T-helper 22 cell (primary cell): ENCODE results near the gene BPIFB3.

Experiments used
- DNase-seq: peaks from one replicate; pipeline ENCODE4 v3.0.0-alpha.2; 2020; ENCODE audit warnings: low read depth

The BPIFB3 gene

DNA sequence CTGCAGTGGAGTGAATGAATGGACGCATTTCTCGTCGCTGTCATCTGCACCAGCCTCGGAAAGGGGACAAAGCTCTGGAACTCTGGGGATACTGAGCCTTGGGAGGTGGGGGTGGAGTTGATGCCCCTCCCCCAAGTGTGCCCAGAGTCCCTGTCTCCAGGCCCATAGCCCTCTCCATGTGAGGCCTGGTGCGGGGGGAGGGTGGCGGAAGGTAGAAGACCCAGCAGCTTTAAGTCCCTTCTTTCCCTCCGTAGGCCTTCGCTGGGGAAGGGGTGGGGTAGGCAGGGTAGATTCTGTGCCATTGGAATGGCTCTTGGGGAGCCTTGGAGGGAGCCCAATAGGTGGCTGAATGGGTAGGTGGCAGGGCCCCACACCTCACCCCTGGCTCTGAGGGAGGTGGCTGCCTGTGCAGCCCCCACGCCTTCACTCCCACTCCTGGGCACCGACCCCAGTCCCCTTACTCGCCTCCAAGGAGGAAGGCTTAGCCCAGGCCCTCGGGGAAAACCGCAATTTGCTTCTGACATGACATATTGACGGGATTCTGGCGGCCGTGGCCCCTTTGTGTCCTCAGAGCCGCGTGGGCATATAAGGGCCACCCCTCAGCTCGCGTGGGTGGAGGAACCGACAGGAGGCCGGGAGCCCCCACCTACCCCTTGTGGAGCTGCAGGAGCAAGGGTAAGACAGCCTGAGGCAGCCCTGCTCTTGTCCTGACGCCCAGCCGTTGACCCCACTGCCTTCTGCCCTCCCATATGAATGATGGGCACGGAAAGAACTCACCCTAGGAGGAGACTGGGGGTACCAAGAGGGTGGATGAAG lies at the start of gene BPIFB3:
TSS of gene BPIFB3 (plus strand) at position 613 of the 816 bp plus-strand sequence. CDS start 1,533 bp downstream, outside the sequence.
- no peak for DNase-seq

GRCh38 chr20:33004141-33004751 lies 49.5 kb upstream of the BPIFB3 start, which contains the start of gene SUN5:
TSS of gene SUN5 (minus strand) at chr20:33004433. CDS start at chr20:33004340, 93 bp downstream.
- DNase-seq, result no peak

GRCh38 chr20:33005132-33005566 lies 48.6 kb upstream of the BPIFB3 start:
- no peak for DNase-seq

DNA sequence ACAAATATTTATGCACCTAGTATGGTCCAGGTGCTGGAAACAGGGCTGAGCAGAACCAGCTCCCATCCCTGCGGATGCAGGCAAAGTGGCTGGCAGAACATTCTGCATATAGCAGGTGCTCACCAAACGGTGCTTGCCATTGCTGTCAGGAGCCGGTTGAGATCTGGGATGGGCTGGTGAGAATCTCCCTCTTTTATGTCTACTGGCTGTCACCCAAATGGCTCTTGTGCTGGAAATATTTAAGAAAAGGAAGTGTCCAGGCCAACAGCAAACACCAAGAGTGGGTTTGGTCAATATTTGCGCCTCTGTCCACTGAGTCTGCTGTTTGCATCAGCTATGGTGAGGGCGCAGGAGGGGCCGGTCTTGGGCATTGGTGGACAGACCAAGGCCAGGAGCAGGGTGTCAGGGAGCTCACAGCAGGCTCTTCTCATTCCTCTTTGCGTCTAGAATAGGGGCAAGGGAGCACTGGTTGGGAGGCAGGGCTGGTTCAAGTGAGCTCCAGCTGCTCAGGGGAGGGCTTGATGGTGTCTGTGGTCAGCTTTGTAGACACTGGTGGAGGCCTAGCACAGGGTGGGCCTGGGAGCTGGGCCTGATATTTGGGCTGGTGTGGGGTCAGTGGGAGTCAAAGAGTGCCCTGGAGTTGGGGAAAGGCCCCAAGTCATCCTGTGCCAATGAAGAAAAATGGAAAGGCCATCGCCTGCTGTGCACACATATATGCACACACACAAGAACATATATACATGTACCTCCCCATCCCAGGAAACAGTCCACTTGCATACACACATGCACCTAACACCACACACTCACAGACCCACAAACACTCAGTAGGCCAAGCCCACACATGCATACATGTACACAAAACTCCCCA lies 47.6 kb upstream of the BPIFB3 start:
- DNase-seq, result no peak

DNA sequence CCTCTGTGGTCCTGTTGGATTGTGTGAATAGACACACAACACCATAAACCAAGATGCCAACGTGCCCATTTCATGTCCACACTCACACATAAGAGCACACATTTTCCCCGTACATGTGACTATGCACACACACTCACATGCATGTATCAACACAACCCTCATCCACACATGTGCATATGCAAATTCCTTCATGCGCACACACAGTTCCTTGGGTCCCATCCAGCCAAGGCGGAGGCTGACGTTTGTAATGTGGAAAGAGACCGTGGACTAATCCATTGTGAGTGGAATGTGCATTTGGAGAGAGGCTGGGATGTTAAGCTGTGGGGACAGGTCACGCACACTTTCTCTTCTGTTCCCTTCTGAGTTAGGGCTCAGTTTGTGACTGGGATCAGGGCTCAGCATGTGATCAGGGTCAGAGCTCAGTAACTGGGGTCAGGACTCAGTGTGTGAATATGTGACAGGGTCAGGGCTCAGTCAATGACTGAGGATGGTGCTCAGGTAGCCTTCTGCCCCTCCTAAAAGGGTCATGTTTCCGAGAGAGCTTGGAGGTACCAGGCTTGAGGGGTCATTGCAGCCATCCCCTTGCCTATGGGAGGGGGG lies 46.8 kb upstream of the BPIFB3 start:
- DNase-seq, result no peak

DNA sequence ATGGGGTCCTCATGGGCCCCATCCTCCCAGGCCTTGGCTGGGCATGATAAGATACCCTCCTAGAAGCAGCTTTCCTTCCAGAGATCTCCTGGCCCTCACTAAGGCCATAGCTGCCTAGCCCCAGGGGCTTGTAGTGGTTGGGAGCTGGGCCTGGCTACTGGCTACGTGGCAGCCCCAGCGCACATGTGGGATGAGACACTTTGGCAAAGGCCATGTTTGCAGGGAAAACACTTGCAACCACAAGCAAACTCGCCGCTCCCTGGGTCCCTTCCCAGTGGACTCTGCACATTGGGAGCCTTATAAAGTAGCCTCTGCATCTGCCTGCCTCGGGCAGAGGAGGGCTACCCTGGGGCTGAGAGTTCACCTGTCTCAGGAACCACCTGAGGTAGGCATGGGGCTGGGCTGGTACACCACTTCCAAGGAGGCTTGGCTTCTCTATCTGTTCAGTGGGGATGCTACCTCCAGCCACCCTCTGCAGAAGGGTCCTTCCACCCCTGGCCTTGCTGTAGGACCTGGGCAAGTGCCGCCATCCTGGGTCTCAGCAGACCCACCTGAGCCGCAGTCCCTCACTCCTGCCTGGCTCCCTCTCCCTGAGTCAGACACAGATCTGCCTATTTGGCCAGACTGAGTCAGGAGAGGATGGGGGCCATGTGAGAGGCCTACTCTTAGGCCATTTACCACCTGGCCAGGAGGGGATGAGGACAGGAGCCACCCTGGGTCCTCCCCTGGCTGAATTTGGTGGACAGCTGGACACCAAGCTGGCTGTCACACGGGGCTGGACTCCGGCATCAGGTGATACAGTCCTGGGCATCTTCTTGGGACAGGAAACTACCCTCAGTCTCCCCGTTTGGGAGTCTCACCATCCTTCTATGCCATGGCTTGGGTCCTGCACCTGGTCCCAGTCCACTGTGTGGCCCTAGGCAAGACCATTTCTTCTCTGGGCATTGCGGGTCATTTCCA lies 46.0 kb upstream of the BPIFB3 start, which contains the start of gene BPIFB2:
TSS of gene BPIFB2 (plus strand) at position 329 of the 960 bp plus-strand sequence. CDS start 871 bp downstream, outside the sequence.
- no peak for DNase-seq

DNA sequence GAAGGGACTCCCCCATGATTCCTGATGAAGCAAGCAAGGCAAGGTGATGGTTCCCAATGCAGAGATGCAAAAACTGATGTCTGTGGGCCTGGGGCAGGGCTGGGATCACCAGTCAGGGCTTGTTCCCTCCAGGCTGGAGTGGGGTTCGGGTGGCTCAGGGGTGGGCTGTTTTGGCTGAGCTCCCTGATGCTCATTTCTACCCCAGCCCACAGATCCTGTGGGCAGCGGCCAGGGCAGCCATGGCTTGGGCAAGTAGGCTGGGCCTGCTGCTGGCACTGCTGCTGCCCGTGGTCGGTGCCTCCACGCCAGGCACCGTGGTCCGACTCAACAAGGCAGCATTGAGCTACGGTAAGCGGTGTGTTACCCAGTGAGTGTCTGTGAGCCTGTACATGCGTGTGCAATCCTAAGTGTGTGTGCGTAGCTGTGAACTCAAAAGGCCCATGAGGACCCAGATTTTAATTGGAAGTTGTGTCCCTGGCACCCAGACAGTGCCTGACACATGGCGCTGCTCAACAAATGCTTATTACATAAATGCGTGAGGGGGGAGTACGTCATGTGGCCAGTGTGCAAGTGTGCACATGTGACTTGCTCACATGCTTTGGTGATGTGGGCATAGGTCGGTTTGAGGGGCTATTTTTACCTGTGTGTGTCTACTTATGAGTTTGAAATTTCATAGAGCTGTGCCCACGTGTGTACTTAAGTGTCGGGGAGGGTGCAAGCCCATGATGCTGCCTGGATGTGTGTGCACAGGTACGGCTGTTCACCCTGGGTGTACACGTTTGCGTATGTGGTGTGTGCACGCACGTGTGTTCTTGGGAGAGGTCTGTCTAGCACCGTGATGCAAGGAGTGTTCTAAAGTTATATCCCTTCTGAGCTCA lies 45.1 kb upstream of the BPIFB3 start:
- DNase-seq, result no peak

DNA sequence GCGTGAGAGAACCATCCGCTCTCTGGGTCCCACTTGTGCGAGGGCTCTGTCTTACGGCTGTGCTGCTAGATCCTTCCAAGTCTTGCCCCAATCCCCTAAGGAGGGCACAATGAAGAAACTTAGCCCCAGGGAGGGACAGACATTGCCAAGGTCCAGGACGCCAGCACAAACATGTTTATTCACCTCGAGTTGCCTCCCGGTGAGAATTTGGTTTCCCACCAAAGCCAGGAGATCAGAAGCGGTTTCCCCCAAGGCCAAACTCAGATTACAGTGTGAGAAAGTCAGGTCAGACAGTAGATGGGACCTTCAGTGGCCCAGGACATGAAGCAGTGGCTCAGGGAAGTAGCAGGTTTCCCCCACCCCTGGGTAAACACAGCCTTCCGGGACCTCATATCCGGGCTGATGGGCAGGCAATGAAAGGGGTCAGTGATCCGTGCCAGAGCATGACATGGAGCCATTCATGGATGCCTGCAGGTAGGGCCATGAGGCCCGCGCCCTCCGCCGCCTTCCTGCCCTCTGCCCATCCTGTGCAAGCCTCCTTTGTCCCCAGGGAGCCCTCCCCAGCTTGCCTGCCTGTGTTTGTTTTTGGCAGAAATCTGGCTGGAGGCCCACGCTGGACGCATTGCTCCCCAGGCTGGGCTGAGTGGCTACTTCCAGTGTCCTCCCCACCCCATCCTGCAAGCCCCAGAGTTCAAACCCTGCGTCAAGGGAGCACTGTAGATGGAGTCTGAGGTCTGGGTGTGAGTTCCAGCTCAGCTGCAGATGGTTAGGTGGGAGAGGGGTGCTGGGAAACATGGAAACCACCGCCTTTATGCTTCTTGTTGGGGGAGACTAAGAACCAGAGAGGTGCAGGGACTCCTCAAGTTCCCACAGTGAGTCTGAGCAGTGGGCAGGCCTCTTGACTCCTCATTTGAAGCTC lies 44.2 kb upstream of the BPIFB3 start:
- no peak for DNase-seq

- no peak for DNase-seq
These were observed 43.6 kb upstream of the BPIFB3 start for GRCh38 chr20:33010133-33010504.

DNA sequence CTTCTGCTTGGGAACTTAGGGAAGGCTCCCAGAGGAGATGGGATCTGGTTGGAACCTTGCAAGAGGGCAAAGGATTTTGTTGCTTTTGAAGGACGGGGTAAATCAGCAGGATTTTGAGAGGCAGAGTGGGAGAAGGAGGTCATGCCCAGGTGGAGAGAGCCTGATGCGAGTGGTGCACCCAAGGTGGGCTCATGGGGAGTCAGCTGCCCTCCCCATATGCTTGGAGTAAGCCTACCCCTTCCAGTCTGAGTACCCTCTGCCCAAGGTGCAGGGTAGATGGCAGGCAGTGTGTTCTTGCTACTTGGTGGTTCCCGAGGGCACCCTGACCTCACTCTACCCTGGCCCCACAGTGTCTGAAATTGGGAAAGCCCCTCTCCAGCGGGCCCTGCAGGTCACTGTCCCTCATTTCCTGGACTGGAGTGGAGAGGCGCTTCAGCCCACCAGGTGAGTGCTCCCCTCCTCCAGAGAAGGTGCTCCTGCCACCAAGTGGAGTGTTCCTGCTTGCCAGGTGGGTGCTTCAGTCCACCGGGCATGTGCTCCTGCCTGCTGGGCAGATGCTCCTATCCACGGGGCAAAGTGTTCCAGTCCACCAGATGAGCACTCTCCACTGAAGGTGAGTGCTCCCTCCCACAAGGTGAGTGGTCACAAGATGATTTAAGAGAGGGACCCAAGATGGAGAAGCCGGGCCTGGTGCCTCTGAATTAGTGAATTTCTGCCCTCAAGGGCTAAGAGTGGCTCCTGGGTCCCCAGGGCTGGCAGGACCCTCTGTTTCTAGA lies 42.8 kb upstream of the BPIFB3 start:
- DNase-seq, result no peak

- DNase-seq, result no peak
These were observed 41.1 kb upstream of the BPIFB3 start for GRCh38 chr20:33012327-33013189.

GRCh38 chr20:33013701-33014326 lies 39.9 kb upstream of the BPIFB3 start:
- DNase-seq, result no peak

DNA sequence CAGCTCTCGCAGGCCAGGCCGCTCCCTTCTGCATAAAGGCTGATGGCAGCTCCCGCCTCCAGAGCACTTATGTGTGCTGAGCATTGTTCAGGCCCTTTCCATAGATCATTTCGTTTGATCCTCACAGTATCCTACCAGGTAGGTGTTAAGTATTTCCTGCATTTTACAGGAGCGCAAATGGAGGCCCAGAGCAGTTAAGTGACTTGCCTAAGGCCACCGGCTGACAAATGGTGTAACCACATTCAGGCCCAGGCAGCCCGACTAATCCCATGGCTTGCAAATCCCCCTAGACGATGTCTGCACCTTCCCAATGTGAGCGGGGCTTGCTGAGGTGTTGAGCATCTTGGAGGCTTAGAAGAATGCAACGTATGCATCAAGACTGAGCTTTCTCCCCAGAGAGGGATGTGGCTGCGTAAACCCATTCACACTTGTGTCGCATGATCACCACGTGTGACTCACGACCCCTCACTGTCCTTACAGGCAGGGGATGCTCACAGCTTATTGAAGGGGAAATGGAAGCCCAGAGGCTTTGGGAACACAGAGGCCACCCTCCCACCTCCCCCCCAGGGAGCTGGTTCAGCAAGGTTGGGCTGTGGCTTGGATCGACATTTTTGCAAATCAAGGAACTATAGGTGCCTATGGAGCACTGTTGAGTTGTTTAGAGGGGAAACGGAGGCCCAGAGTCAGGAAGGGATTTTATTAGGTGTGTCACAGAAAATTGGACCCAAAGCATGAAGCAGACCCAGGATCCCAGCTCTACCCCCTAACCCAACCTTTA lies 39.2 kb upstream of the BPIFB3 start:
- no peak for DNase-seq

GRCh38 chr20:33015114-33015484 lies 38.6 kb upstream of the BPIFB3 start:
- no peak for DNase-seq

DNA sequence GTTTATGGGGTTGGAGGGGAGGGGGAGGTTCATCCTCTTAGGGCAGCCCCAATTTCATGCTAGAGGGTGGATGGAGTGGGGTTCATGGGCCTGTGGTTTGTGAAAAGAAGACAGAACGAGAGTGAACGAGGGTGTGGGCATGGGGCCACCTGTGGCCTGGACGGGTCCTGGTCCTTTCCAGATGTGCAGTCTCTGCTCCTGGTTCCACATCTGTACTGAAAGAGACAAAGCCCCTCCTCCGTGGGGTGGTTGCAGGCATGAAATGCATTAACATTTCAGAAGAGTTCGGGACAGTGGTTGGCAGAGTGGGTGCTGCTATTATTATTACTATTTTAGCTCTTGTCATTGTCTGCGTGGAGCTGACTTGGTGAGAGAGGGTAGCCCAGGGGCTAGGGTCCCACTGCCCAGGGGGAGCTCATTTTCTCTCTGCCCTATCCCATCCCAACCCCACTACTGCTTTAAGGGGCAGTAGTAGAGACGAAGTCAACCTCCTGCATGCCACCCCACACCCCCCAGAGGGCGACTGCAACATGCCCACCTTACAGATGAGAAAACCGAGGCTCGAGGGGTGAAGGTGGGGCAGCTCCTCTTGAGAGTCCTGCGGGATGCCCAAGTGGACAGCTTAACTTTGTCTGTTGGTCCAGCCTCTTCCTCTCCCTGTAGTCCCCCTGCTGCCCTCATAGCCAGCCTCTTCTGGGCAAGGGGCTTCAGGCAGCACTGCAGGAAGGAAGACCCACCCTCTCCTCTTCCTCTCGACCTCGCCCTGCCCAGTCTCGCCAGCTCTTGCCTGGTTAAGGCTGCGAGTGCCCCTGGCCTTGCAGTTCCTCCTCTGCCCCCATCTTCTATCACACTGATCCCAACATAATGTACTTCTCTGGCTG lies 37.8 kb upstream of the BPIFB3 start:
- DNase-seq, result no peak
